SU-DHL-6 (cell line): Measurements from ENCODE around the gene TNS1.

Source experiments
- CTCF ChIP-seq: fragments of 200-600 bp; sonication (generic); IDR thresholded peaks from one replicate; pipeline ENCODE4 v1.5.1; 2017; ENCODE audit warnings: antibody characterized with exemption, mild to moderate bottlenecking, low read length, moderate library complexity; ENCODE audit not compliant: insufficient read depth, poor library complexity, severe bottlenecking
- EZH2phosphoT487 ChIP-seq: fragments of 200-600 bp; sonication (generic), shearing (Covaris generic); conservative IDR thresholded peaks from 2 replicates; pipeline ENCODE4 v1.6.1; 2018; ENCODE audit warnings: mild to moderate bottlenecking, antibody characterized with exemption, low read length, moderate library complexity, mixed read lengths

GRCh38 chr2:217784996-217785543 is 217.7 kb downstream of the TNS1 start:
- TF ChIP-seq CTCF: no peak
- TF ChIP-seq EZH2phosphoT487: no peak
